Activated naive CD8-positive, alpha-beta T cell treated with anti-CD3 and anti-CD28 coated beads for 36 hours (primary cell): ENCODE measurements around the gene GPX1. TPM values are rescaled to one million over a fixed set of nuclear protein-coding genes. Genes with fewer than 3 reads are reported as not detected.
A peak's percentile ranks its signal among the peaks of the same experiment; 100 is the strongest.
"Not testable (repeated sequence)": the region's sequence is repeated elsewhere in the genome, so short reads cannot be mapped to it uniquely, and the experiment has no call there.

Experiments
- DNase-seq: peaks from one replicate; pipeline ENCODE4 v3.0.0; 2021
- H3K27ac Mint-ChIP-seq: one replicate; pipeline ENCODE4 v1.8.0; 2022; ENCODE audit warnings: mild to moderate bottlenecking, moderate library complexity, mixed read lengths
- H3K27me3 Mint-ChIP-seq: one replicate; pipeline ENCODE4 v1.8.0; 2022; ENCODE audit warnings: mild to moderate bottlenecking, mixed read lengths
- H3K36me3 Mint-ChIP-seq: one replicate; pipeline ENCODE4 v1.8.0; 2021; ENCODE audit warnings: mild to moderate bottlenecking, mixed read lengths
- H3K4me1 Mint-ChIP-seq: one replicate; pipeline ENCODE4 v1.8.0; 2021; ENCODE audit warnings: mixed read lengths
- H3K4me3 Mint-ChIP-seq: one replicate; pipeline ENCODE4 v1.8.0; 2022; ENCODE audit warnings: mild to moderate bottlenecking, moderate library complexity, mixed read lengths
- H3K9me3 Mint-ChIP-seq: one replicate; pipeline ENCODE4 v1.8.0; 2022; ENCODE audit warnings: mixed read lengths
- total RNA-seq, 2 experiments: library from RNA; stranded (reverse); gene quantifications; one replicate each; pipeline ENCODE4 v1.2.3, GENCODE V29; 2021

GPX1 gene
- 100 to 1,000 TPM; 237 to 242 TPM for total RNA-seq

DNA sequence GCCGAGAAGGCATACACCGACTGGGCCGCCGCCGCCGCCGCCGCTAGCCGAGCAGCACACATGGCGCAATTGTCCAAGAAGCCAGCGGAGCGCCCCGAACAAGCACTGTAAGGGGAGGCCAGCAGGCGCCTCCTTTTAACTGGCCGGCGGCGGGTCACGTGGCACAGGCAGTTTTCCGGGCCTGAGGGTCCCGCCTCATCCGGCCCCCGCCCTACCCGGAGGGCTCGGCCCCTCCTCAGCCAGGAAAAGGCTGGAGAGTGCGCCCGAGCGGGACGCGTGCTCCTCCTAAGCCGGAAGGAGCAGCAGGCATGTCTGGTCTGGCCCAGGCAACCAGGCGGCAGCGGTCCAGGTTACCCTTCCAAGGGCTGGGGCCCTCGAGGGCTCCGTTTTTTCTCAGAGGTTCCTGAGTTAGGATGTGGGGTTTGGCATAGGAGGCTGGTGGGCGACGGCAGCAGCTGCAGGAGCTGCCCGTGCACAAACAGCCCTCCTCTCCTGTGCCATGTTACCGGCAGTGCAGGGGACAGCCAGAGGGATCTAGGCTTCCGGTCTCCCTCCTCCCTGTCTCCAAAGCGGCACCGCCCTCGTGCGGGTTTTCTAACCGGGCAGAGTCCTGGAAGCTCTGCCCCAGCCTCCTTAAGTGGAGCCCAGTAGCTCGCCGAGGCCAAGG lies at the start of gene GPX1:
Gene GPX1 (minus strand): TSS at position 137 of the 667 bp plus-strand sequence. CDS start 75 bp downstream, at position 62.
- H3K36me3 Mint-ChIP-seq: peaks cover 51% of the 10 kb centered on the region
- peak within 1 kb of the TSS; percentile 96 for H3K4me3 Mint-ChIP-seq
- peak within 1 kb of the TSS; percentile 92 for H3K27ac Mint-ChIP-seq
- no peaks in the 10 kb centered on the region for H3K27me3 Mint-ChIP-seq
- peak; percentile 91 for DNase-seq
- peaks cover 28% of the 10 kb centered on the region for H3K4me1 Mint-ChIP-seq
- no peaks in the 10 kb centered on the region for H3K9me3 Mint-ChIP-seq

DNA sequence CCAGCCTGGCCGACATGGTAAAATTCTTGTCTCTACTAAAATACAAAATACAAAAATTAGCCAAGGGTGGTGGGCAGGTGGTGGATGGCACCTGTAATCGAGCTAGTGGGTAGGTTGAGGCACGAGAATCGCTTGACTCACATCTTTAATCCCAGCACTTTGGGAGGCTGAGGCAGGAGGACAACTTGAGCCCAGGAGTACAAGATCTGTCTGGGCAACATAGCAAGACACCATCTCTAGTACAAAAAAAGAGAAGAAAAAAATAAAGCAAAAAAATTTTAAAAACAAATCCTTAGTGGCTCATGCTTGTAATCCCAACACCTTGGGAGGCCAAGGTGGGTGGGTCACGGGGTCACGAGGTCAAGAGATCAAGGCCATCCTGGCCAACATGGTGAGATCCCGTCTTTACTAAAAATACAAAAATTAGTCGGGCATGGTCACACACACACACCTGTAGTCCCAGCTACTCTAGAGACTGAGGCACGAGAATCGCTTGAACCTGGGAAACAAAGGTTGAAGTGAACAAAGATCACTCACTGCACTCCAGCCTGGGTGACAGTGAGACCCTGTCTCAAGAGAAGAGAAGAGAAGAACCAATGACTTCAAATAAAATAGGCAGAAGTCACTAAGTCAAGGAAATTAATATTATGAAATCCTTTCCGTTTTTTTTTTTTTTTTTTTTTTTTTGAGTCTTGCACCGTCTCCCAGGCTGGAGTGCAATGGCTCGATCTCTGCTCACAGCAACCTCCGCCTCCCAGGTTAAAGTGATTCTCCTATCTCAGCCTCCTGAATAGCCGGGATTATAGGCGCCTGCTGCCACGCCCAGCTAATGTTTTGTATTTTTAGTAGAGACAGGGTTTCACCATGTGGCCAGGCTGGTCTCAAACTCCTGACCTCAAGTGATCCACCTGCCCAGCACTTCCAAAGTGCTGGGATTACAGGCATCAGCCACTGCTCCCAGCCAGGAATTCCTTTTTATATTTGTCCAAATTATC lies 48.7 kb upstream of the GPX1 start:
- peaks cover 28% of the 10 kb centered on the region for H3K36me3 Mint-ChIP-seq
- H3K4me3 Mint-ChIP-seq: no peak overlapping the region
- peak overlapping the region; percentile 81 for H3K27ac Mint-ChIP-seq
- H3K4me1 Mint-ChIP-seq: peaks cover 41% of the 10 kb centered on the region
- H3K27me3 Mint-ChIP-seq: no peaks in the 10 kb centered on the region
- H3K9me3 Mint-ChIP-seq: no peaks in the 10 kb centered on the region
- no peak for DNase-seq

GRCh38 chr3:49405570-49405969 lies 47.4 kb upstream of the GPX1 start:
- not testable (repeated sequence) for H3K4me3 Mint-ChIP-seq, H3K27me3 Mint-ChIP-seq, H3K9me3 Mint-ChIP-seq, DNase-seq, H3K27ac Mint-ChIP-seq
- Mint-ChIP-seq H3K36me3 (peaks cover 31% of the 10 kb centered on the region), H3K4me1 (peaks cover 52% of the 10 kb centered on the region)

- no peaks in the 10 kb centered on the region for H3K27me3 Mint-ChIP-seq
- H3K36me3 Mint-ChIP-seq: peaks cover 34% of the 10 kb centered on the region
- H3K27ac Mint-ChIP-seq: no peak overlapping the region
- no peak overlapping the region for H3K4me3 Mint-ChIP-seq
- DNase-seq: no peak
- H3K4me1 Mint-ChIP-seq: peaks cover 55% of the 10 kb centered on the region
- no peaks in the 10 kb centered on the region for H3K9me3 Mint-ChIP-seq
These were observed 45.7 kb upstream of the GPX1 start for GRCh38 chr3:49403891-49404290.

DNA sequence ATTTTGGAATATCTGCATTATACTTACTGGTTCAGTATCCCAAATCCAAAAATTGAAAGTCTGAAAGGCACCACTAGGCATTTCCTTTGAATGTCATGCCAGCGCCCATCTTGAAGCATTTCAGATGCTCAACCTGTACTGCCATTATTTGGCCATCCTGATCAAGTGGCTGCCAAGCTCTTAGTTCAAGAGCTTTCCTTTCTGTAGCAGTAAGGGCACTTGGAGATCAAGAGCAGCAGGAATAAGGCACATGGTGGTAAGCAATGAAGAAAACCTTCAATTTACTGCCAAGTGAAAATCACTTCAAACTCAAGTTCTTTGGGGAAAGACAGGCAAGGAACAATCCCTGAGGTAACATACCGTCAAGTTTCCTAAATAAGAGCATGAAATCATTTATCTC lies 43.6 kb upstream of the GPX1 start:
- H3K27ac Mint-ChIP-seq: no peak overlapping the region
- no peak overlapping the region for H3K4me3 Mint-ChIP-seq
- no peaks in the 10 kb centered on the region for H3K27me3 Mint-ChIP-seq
- H3K4me1 Mint-ChIP-seq: peaks cover 50% of the 10 kb centered on the region
- no peaks in the 10 kb centered on the region for H3K9me3 Mint-ChIP-seq
- no peak for DNase-seq
- peaks cover 40% of the 10 kb centered on the region for H3K36me3 Mint-ChIP-seq

GRCh38 chr3:49399461-49399860 lies 41.3 kb upstream of the GPX1 start:
- Mint-ChIP-seq H3K27me3 (no peaks in the 10 kb centered on the region), H3K4me3 (no peak overlapping the region), H3K9me3 (no peaks in the 10 kb centered on the region), H3K27ac (peak overlapping the region; percentile 82), H3K36me3 (peaks cover 50% of the 10 kb centered on the region), H3K4me1 (peaks cover 52% of the 10 kb centered on the region)
- DNase-seq: no peak

DNA sequence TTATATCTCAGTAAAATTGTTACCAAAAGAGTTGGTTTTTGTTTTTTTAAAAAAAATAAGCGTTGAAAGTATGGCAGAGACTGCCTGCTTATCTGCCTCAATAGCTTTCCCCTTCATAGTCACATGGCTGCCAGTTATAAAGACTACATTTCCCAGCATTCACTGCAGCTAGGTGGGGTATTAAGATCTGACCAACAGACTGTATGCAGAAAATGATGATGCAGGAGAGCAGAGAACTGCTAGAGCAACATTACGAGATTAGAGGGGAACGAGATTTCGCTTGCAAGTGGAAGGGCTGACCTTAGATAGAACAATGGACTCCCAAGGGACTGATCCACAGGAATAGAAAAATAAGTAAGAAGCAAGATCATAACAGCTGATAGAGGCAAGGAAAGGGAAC lies 39.3 kb upstream of the GPX1 start:
- peaks cover 49% of the 10 kb centered on the region for H3K36me3 Mint-ChIP-seq
- peaks cover 59% of the 10 kb centered on the region for H3K4me1 Mint-ChIP-seq
- no peak overlapping the region for H3K4me3 Mint-ChIP-seq
- peak overlapping the region; percentile 3 for H3K27ac Mint-ChIP-seq
- DNase-seq: no peak
- H3K27me3 Mint-ChIP-seq: no peaks in the 10 kb centered on the region
- no peaks in the 10 kb centered on the region for H3K9me3 Mint-ChIP-seq

DNA sequence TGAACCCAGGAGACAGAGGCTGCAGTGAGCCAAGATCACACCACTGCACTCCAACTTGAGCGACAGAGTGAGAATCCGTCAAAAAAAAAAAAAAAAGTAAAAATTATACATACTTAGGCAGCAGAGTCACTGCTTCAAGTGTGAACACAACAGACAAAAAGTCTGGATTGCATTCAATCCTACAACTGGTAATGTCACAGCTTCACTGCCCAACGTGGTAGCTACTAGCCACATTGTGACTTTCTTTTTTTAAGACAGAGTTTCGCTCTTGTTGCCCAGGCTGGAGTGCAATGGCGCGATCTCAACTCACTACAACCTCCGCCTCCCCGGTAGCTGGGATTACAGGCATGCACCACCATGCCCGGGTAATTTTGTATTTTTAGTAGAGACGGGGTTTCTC lies 33.2 kb upstream of the GPX1 start:
- H3K9me3 Mint-ChIP-seq, DNase-seq, H3K27me3 Mint-ChIP-seq, H3K27ac Mint-ChIP-seq, H3K4me3 Mint-ChIP-seq: not testable (repeated sequence)
- peaks cover 31% of the 10 kb centered on the region for H3K36me3 Mint-ChIP-seq
- H3K4me1 Mint-ChIP-seq: peaks cover 37% of the 10 kb centered on the region

- Mint-ChIP-seq H3K27me3 (no peaks in the 10 kb centered on the region), H3K4me3 (no peak overlapping the region), H3K4me1 (peaks cover 29% of the 10 kb centered on the region), H3K36me3 (peaks cover 19% of the 10 kb centered on the region), H3K9me3 (no peaks in the 10 kb centered on the region), H3K27ac (no peak overlapping the region)
- DNase-seq: no peak
These were observed 31.1 kb upstream of the GPX1 start for GRCh38 chr3:49389297-49389696.

- Mint-ChIP-seq H3K4me3 (no peak overlapping the region), H3K36me3 (peaks cover 21% of the 10 kb centered on the region), H3K9me3 (no peaks in the 10 kb centered on the region), H3K27ac (no peak overlapping the region), H3K4me1 (peaks cover 27% of the 10 kb centered on the region), H3K27me3 (no peaks in the 10 kb centered on the region)
- DNase-seq: no peak
These were observed 30.2 kb upstream of the GPX1 start for GRCh38 chr3:49388289-49388820.

DNA sequence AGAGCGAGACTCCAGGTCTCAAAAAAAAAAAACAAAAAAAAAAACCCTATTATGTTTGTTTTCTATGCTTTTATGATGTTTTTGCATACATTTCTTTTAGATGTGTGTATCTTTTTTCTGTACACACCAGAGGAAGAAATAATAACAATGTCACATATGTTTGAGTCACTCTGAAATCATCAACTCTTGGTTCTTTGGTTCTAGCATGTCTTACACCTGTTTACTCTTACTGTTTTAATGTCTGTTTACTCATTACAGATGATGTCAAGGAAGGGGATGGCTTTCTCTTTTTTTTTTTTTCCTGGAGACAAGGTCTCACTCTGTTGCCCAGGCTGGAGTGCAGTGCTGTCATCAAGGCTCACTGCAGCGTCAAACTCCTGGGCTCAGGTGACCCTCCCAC lies 29.6 kb upstream of the GPX1 start:
- DNase-seq: no peak
- Mint-ChIP-seq H3K4me3 (no peak overlapping the region), H3K27ac (peak overlapping the region; percentile 40), H3K9me3 (no peaks in the 10 kb centered on the region), H3K4me1 (peaks cover 28% of the 10 kb centered on the region), H3K27me3 (no peaks in the 10 kb centered on the region), H3K36me3 (peaks cover 20% of the 10 kb centered on the region)

DNA sequence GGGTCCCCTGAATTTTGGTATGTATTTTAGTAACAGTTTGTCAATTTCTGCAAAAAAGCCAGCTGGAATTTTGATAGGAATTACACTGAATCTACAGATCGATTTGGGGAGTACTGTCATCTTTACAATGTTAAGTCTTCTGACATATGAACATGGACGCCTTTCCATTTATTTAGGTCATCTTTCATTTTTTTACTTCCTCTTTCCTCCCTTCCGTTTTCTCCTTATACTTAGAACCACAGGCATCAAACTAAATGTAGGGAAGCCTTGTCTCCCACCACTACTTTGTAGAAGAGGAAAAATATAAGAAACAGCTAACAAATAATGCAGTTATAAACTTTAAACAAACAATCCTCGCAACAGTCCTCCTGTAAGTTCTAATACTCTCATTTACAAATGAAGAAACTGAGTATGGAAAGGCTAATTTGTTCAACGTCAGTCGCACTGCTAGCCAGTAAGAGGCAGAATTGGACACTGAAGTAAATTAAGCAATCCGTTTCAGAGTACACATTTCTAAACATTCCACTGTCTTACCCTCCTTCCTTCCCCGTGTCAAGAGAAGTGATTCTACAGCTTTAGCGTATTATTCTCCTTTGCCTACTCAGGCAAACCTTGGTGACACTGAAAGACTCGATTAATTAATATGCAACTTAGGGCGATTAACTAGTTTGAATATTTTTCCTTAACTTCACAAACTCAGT lies 28.1 kb upstream of the GPX1 start:
- H3K27me3 Mint-ChIP-seq: no peaks in the 10 kb centered on the region
- H3K4me1 Mint-ChIP-seq: peaks cover 32% of the 10 kb centered on the region
- H3K36me3 Mint-ChIP-seq: peaks cover 20% of the 10 kb centered on the region
- H3K27ac Mint-ChIP-seq: no peak overlapping the region
- no peak overlapping the region for H3K4me3 Mint-ChIP-seq
- DNase-seq: no peak
- H3K9me3 Mint-ChIP-seq: no peaks in the 10 kb centered on the region

- H3K27ac Mint-ChIP-seq: no peak overlapping the region
- H3K4me3 Mint-ChIP-seq: no peak overlapping the region
- no peak for DNase-seq
- H3K36me3 Mint-ChIP-seq: peaks cover 20% of the 10 kb centered on the region
- H3K27me3 Mint-ChIP-seq: no peaks in the 10 kb centered on the region
- H3K4me1 Mint-ChIP-seq: peaks cover 32% of the 10 kb centered on the region
- no peaks in the 10 kb centered on the region for H3K9me3 Mint-ChIP-seq
These were observed 27.5 kb upstream of the GPX1 start for GRCh38 chr3:49385617-49386016.

GRCh38 chr3:49383387-49383786 lies 25.2 kb upstream of the GPX1 start:
- H3K27ac Mint-ChIP-seq: no peak overlapping the region
- no peaks in the 10 kb centered on the region for H3K27me3 Mint-ChIP-seq
- peaks cover 37% of the 10 kb centered on the region for H3K4me1 Mint-ChIP-seq
- DNase-seq: no peak
- no peak overlapping the region for H3K4me3 Mint-ChIP-seq
- H3K9me3 Mint-ChIP-seq: peaks cover 7% of the 10 kb centered on the region
- H3K36me3 Mint-ChIP-seq: peaks cover 31% of the 10 kb centered on the region
